ENCODE measurements around the gene LONP1.
A peak's percentile ranks its signal among the peaks of the same experiment; 100 is the strongest.

LONP1 gene

DNA sequence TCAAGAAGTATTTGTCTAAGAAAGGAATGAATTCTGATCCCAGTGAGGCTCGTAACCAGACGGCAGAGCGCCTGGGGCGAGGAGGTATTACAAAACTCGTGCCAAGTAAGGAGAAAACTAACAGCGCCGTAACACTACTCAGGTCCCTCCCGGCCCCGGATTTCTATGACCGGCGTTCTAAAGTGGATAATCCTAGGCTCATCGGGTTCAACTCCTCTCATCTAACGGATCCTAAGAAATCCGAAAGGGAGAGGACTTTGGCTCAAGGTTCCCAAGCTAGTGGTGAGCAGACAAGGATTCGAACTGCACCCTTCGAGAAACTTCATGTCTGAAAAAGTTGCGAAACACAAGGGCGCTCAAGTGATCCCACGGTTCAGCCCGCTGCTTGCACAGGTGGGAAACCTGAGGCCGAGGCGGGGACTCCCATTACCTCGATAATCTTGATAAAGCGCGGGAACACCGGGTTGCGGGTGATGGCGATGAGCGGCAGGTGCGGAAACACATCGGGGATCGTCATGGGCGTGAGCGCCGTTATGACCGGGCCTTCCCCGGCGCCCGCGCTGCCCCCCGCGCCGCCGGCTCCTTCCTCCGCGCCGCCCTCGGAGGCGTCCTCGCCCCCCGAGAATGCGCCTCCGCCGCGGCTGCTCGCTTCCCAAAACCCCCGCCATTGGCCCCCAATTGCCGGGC is 529 bp downstream of the LONP1 start:
- peaks cover 4% of the 10 kb centered on the region; the same call in 1 of the 2 replicates for H3K4me1 ChIP-seq (ENCODE audit: low read length)
- no peaks in the 10 kb centered on the region for H3K9me2 ChIP-seq (replicated peaks; ENCODE audit: insufficient read depth, low read length)
- peaks cover 8% of the 10 kb centered on the region for H3K27me3 ChIP-seq (replicated peaks; ENCODE audit: insufficient read depth, low read length)
- peak overlapping the region; percentile 86 for H3K27ac ChIP-seq (ENCODE audit: low read length)
- DNase-seq, result peak; percentile 35
- H4K20me1 ChIP-seq (ENCODE audit: insufficient read depth, low read length), result peaks cover 5% of the 10 kb centered on the region; the same call in 1 of the 2 replicates
- no peaks in the 10 kb centered on the region for H3F3A ChIP-seq (ENCODE audit: insufficient read depth, low read length)
- H3K79me2 ChIP-seq (ENCODE audit: low read length), result peaks cover 51% of the 10 kb centered on the region
- peak overlapping the region; percentile 96 for H3K9ac ChIP-seq (ENCODE audit: low read length)
- TF ChIP-seq EZH2 (optimal IDR thresholded peaks at IDR 0.05; ENCODE audit: low read depth, low read length) (no peak), EZH2phosphoT487 (IDR thresholded peaks at IDR 0.05; ENCODE audit: low read length) (no peak)
- TF ChIP-seq, protein P1, sequence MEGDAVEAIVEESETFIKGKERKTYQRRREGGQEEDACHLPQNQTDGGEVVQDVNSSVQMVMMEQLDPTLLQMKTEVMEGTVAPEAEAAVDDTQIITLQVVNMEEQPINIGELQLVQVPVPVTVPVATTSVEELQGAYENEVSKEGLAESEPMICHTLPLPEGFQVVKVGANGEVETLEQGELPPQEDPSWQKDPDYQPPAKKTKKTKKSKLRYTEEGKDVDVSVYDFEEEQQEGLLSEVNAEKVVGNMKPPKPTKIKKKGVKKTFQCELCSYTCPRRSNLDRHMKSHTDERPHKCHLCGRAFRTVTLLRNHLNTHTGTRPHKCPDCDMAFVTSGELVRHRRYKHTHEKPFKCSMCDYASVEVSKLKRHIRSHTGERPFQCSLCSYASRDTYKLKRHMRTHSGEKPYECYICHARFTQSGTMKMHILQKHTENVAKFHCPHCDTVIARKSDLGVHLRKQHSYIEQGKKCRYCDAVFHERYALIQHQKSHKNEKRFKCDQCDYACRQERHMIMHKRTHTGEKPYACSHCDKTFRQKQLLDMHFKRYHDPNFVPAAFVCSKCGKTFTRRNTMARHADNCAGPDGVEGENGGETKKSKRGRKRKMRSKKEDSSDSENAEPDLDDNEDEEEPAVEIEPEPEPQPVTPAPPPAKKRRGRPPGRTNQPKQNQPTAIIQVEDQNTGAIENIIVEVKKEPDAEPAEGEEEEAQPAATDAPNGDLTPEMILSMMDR (IDR thresholded peaks at IDR 0.05; ENCODE audit: low read length), result no peak
- peak overlapping the region; percentile 71 for H3K4me2 ChIP-seq (ENCODE audit: low read depth, low read length)
- no peaks in the 10 kb centered on the region for H3K9me3 ChIP-seq (replicated peaks; ENCODE audit: insufficient read depth, low read length)
- H3K4me3 ChIP-seq (ENCODE audit: low read length), result peak overlapping the region; percentile 84
- H3K36me3 ChIP-seq (replicated peaks; ENCODE audit: insufficient read depth, low read length), result peaks cover 5% of the 10 kb centered on the region; the same call in 1 of the 2 replicates
- H2AFZ ChIP-seq (ENCODE audit: low read length), result peak overlapping the region; percentile 49

DNA sequence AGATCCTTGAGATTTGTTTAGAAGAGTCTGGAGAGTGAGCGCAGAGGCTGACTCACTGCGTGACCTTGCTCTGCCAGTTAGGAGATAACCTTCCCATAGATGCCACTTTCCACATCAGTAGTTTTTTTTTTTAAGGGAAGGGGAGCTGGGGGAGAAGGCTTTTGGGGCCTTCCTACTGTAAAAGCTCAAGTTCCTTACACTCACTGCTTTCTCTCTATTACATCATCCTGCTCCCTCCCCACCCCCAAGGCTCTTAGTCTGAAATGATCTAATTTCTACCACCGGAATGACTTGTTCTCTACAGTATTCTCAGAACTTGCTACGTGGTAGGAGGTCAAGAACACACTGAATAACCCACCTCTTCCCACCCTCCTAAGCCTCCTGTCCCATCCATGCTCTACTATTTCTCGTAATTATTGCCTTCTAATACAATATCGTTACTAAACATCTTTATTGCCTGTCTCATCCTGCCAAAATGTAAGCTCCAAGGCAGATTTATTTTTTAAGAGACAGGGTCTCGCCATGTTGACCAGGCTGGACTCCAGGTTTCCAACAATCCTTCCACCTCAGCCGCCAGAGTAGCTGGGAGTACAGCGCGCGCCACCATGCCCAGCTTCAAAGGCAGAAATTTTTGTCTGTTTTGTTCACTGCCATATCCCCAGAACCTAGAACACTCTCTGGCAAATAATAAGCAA is 1.2 kb downstream of the LONP1 start:
- H3K4me2 ChIP-seq (ENCODE audit: low read depth, low read length), result peak overlapping the region; percentile 71
- peaks cover 8% of the 10 kb centered on the region; the same call in 1 of the 2 replicates for H3K36me3 ChIP-seq (replicated peaks; ENCODE audit: insufficient read depth, low read length)
- no peaks in the 10 kb centered on the region for H3K9me2 ChIP-seq (replicated peaks; ENCODE audit: insufficient read depth, low read length)
- H3K27ac ChIP-seq (ENCODE audit: low read length), result peak overlapping the region; percentile 86
- H3K4me1 ChIP-seq (ENCODE audit: low read length), result peaks cover 4% of the 10 kb centered on the region; the same call in 1 of the 2 replicates
- DNase-seq, result peak; percentile 38
- H3K27me3 ChIP-seq (replicated peaks; ENCODE audit: insufficient read depth, low read length), result peaks cover 6% of the 10 kb centered on the region
- peaks cover 57% of the 10 kb centered on the region for H3K79me2 ChIP-seq (ENCODE audit: low read length)
- H3K9me3 ChIP-seq (replicated peaks; ENCODE audit: insufficient read depth, low read length), result no peaks in the 10 kb centered on the region
- H3F3A ChIP-seq (ENCODE audit: insufficient read depth, low read length), result no peaks in the 10 kb centered on the region
- H3K9ac ChIP-seq (ENCODE audit: low read length), result peak overlapping the region; percentile 96
- H2AFZ ChIP-seq (ENCODE audit: low read length), result no peak overlapping the region
- peak overlapping the region; percentile 84 for H3K4me3 ChIP-seq (ENCODE audit: low read length)
- TF ChIP-seq, protein P1 (IDR thresholded peaks at IDR 0.05; ENCODE audit: low read length), result no peak
- TF ChIP-seq EZH2 (optimal IDR thresholded peaks at IDR 0.05; ENCODE audit: low read depth, low read length), result no peak
- TF ChIP-seq EZH2phosphoT487 (IDR thresholded peaks at IDR 0.05; ENCODE audit: low read length), result no peak
- H4K20me1 ChIP-seq (ENCODE audit: insufficient read depth, low read length), result peaks cover 5% of the 10 kb centered on the region; the same call in 1 of the 2 replicates

DNA sequence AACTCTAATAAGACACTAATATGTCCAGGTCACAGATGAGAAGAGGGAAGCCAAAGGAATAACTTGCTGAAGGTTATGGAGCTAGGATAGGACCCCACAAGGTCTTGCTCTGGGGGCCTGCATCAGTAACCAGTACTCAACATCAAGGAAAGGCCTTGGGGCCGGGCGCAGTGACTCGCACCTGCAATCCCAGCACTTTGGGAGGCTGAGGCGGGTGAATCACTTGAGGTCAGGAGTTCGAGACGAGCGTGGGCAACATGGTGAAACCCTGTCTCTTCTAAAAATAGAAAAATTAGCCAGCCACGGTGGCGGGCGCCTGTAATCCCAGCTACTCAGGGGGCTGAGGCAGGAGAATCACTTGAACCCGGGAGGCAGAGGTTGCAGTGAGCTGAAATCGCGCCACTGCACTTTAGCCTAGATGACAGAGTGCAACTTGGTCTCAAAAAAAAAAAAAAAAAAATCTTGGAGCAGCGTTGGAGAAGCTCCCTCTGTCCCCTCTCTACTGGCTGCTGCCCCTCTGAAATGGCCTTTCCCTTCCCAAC is 1.8 kb downstream of the LONP1 start:
- Histone ChIP-seq H3K9me3 (replicated peaks; ENCODE audit: insufficient read depth, low read length) (no peaks in the 10 kb centered on the region), H3K79me2 (ENCODE audit: low read length) (peaks cover 63% of the 10 kb centered on the region), H3F3A (ENCODE audit: insufficient read depth, low read length) (no peaks in the 10 kb centered on the region), H4K20me1 (ENCODE audit: insufficient read depth, low read length) (peaks cover 5% of the 10 kb centered on the region; the same call in 1 of the 2 replicates), H3K27me3 (replicated peaks; ENCODE audit: insufficient read depth, low read length) (peaks cover 6% of the 10 kb centered on the region), H3K9ac (ENCODE audit: low read length) (peak overlapping the region; percentile 96; the same call in 1 of the 2 replicates), H3K36me3 (replicated peaks; ENCODE audit: insufficient read depth, low read length) (peaks cover 12% of the 10 kb centered on the region; the same call in 1 of the 2 replicates), H3K27ac (ENCODE audit: low read length) (peak overlapping the region; percentile 86; the same call in 1 of the 2 replicates), H3K4me2 (ENCODE audit: low read depth, low read length) (peak overlapping the region; percentile 71), H2AFZ (ENCODE audit: low read length) (no peak overlapping the region), H3K4me3 (ENCODE audit: low read length) (peak overlapping the region; percentile 84), H3K4me1 (ENCODE audit: low read length) (peaks cover 4% of the 10 kb centered on the region; the same call in 1 of the 2 replicates), H3K9me2 (replicated peaks; ENCODE audit: insufficient read depth, low read length) (no peaks in the 10 kb centered on the region)
- TF ChIP-seq EZH2phosphoT487 (IDR thresholded peaks at IDR 0.05; ENCODE audit: low read length), result no peak
- no peak for TF ChIP-seq EZH2 (optimal IDR thresholded peaks at IDR 0.05; ENCODE audit: low read depth, low read length)
- TF ChIP-seq, protein P1 (IDR thresholded peaks at IDR 0.05; ENCODE audit: low read length), result no peak
- no peak for DNase-seq
